Pancreas (tissue), 10 donors: ENCODE results near the gene FHDC1. TPM values are rescaled to one million over a fixed set of nuclear protein-coding genes. Genes with fewer than 3 reads are reported as not detected.

Experiments used
- ATAC-seq, 4 donors: fragments of 200-7000 bp; cut with Tn5 transposase; one replicate each; pipeline versions ENCODE4 v1.8.0 to v1.9.1; 2020; ENCODE audit warnings: mild to moderate bottlenecking in 4 of 4, moderate library complexity in 4 of 4
- DNase-seq, 6 donors: peaks; one replicate each; pipeline ENCODE4 v3.0.0-alpha.2; 2020
- FAIRE-seq: peaks from 2 replicates; lab custom pipeline; 2012; peaks lifted over from hg19 to GRCh38; lab: Jason Lieb, UNC
- H3K27ac ChIP-seq, 4 donors: fragments of 200-600 bp; sonication (generic); 1 replicate in 3 of 4; 2 replicates in 1 of 4; pipeline versions ENCODE4 v1.5.0 to v1.8.0; 2020
- H3K27me3 ChIP-seq, 4 donors: fragments of 200-600 bp; one replicate each; pipeline ENCODE4 v1.8.0; 2021
- H3K36me3 ChIP-seq, 3 donors: fragments of 200-600 bp; sonication (generic) in 1 of 3; one replicate each; pipeline versions ENCODE4 v1.5.0 to v1.8.0; 2020 to 2021
- H3K4me1 ChIP-seq, 3 donors: fragments of 200-600 bp; one replicate each; pipeline ENCODE4 v1.8.0; 2021
- H3K4me3 ChIP-seq, 4 donors: fragments of 200-600 bp; sonication (generic) in 2 of 4; one replicate each; pipeline versions ENCODE4 v1.5.0 to v1.8.0; 2020 to 2021
- H3K9me3 ChIP-seq, 4 donors: fragments of 200-600 bp; one replicate each; pipeline ENCODE4 v1.8.0; 2021
- WGBS, 2 donors: extraction: QIAGEN DNeasy Blood & Tissue Kit; methylation state at CpG; one replicate each; pipeline ENCODE4 v1.1.7; 2013; 5-methylcytosine and 5-hydroxymethylcytosine counted together
- intact Hi-C, 3 donors: fragments of 100-400 bp; cut with DNase I; formaldehyde crosslinking; loops; one replicate each; pipeline versions ENCODE4 v1.11.1 to v1.14.2; 2022
- polyA plus RNA-seq, 2 donors: library from polyadenylated mRNA; stranded (reverse); fragments of 200-250 nt; gene quantifications; one replicate each; pipeline ENCODE4 v1.2.3, GENCODE V29; 2013
- total RNA-seq, 6 donors: library from RNA; stranded (reverse); fragmentation: NEBNext Ultra II Directional in 4 of 6; extraction: Animal tissue kit (Norgen Biotek cat#: 25700) in 4 of 6; gene quantifications; one replicate each; pipeline versions ENCODE4 v1.2.1 to v1.2.4, GENCODE V29; 2021 to 2023
- TF ChIP-seq, protein P1 (sequence below), 4 donors: fragments of 200-600 bp; sonication (generic) in 3 of 4; IDR thresholded peaks; one replicate each; pipeline versions ENCODE4 v1.5.0 to v1.8.0; 2021; ENCODE audit warnings: antibody characterized with exemption in 4 of 4
- donor health status: healthy with polysubstance abuse.
- donor health status: DM: no; HTN: no; CAD: no; lungs with moderate emphysema.
- donor health status: DM: no; HTN: no; CAD: no.
- donor health status: control.
- donor health status: control.
- donor health status: Bipolar disorder and iron deficiency.
- donor health status: DM: yes; HTN: yes; CAD: no.
- donor health status: DM: no; HTN: no; CAD: no.
- donor health status: DM: no; HTN: no; CAD: no.
- donor health status: DM: yes; HTN: yes; CAD: no.

FHDC1 gene
- total and polyA plus RNA-seq, 8 donors = 0.68 to 1.5 (median 1.0) TPM

- TF ChIP-seq, protein P1, sequence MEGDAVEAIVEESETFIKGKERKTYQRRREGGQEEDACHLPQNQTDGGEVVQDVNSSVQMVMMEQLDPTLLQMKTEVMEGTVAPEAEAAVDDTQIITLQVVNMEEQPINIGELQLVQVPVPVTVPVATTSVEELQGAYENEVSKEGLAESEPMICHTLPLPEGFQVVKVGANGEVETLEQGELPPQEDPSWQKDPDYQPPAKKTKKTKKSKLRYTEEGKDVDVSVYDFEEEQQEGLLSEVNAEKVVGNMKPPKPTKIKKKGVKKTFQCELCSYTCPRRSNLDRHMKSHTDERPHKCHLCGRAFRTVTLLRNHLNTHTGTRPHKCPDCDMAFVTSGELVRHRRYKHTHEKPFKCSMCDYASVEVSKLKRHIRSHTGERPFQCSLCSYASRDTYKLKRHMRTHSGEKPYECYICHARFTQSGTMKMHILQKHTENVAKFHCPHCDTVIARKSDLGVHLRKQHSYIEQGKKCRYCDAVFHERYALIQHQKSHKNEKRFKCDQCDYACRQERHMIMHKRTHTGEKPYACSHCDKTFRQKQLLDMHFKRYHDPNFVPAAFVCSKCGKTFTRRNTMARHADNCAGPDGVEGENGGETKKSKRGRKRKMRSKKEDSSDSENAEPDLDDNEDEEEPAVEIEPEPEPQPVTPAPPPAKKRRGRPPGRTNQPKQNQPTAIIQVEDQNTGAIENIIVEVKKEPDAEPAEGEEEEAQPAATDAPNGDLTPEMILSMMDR (IDR thresholded peaks at IDR 0.05) = no peak
- DNase-seq = peak in 1 of 6 donors; percentile 17
- Histone ChIP-seq H3K27ac (no peak overlapping the region), H3K9me3 (no peaks in the 10 kb centered on the region), H3K36me3 (no peaks in the 10 kb centered on the region), H3K4me3 (no peak overlapping the region), H3K27me3 (no peaks in the 10 kb centered on the region), H3K4me1 (no peaks in the 10 kb centered on the region)
- no peak for FAIRE-seq
- WGBS, 2 donors = 74 to 82% methylated on average over 5 to 6 of the region's 6 CpGs
- intact Hi-C loops = no loop called here
- no peak for ATAC-seq
Observed at GRCh38 chr4:152996672-152997071, 60.5 kb downstream of the FHDC1 start.

GRCh38 chr4:152997288-152997687, 61.2 kb downstream of the FHDC1 start:
- WGBS, 2 donors = 86 to 97% methylated on average over 5 of the region's 5 CpGs
- DNase-seq (no peak), ATAC-seq (no peak), FAIRE-seq (no peak)
- H3K4me1 ChIP-seq = no peaks in the 10 kb centered on the region
- TF ChIP-seq, protein P1 (IDR thresholded peaks at IDR 0.05) = no peak
- no peaks in the 10 kb centered on the region for H3K36me3 ChIP-seq
- H3K9me3 ChIP-seq = no peaks in the 10 kb centered on the region
- no peaks in the 10 kb centered on the region for H3K27me3 ChIP-seq
- H3K27ac ChIP-seq = no peak overlapping the region
- no peak overlapping the region for H3K4me3 ChIP-seq
- intact Hi-C loops = no loop called here

- TF ChIP-seq, protein P1 (IDR thresholded peaks at IDR 0.05) = no peak
- Histone ChIP-seq H3K27me3 (no peaks in the 10 kb centered on the region), H3K9me3 (no peaks in the 10 kb centered on the region), H3K4me1 (no peaks in the 10 kb centered on the region), H3K36me3 (no peaks in the 10 kb centered on the region), H3K27ac (no peak overlapping the region), H3K4me3 (no peak overlapping the region)
- ATAC-seq = peak in 3 of 4 donors; percentile 41 to 58 (median 42)
- WGBS, 2 donors = 72 to 80% methylated on average over 17 of the region's 17 CpGs
- DNase-seq = peak in 2 of 6 donors; percentile 28 to 30
- intact Hi-C loops = no loop called here
- no peak for FAIRE-seq
Observed at GRCh38 chr4:152997771-152998487, 61.8 kb downstream of the FHDC1 start.

DNA sequence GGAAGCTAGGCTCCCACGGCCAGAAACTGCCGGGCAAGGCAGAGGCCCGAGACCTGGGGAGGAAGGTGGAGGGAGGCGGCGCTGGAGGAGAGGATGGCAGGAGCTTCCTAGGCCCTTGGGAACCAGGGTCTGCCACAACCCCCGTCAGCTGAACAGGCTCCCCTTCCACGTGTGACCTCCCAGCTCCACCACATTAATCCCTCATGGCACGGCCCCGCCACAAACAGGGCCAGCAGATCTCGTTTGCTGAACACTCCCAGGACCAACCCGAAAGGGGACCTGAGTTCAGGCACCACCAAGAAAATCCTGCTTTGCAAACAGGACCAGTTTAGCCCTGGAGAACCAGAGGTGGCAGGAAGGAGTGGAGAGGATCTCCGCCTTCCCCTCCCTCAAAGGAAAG, 62.7 kb downstream of the FHDC1 start:
- Histone ChIP-seq H3K36me3 (no peaks in the 10 kb centered on the region), H3K4me3 (no peak overlapping the region), H3K9me3 (no peaks in the 10 kb centered on the region), H3K27ac (no peak overlapping the region), H3K27me3 (no peaks in the 10 kb centered on the region), H3K4me1 (no peaks in the 10 kb centered on the region)
- intact Hi-C loops = no loop called here
- FAIRE-seq (no peak), ATAC-seq (no peak), DNase-seq (peak in 1 of 6 donors; percentile 41)
- TF ChIP-seq, protein P1 (IDR thresholded peaks at IDR 0.05) = no peak
- WGBS, 2 donors = 84 to 93% methylated on average over 12 of the region's 12 CpGs
